Measurements from ENCODE around the gene STPG2. TPM values are rescaled to one million over a fixed set of nuclear protein-coding genes. Genes with fewer than 3 reads are reported as not detected.

Gene STPG2
- total and polyA plus RNA-seq, 2 of the 4 experiments (the other 2 are of a cell fraction) = not detected

DNA sequence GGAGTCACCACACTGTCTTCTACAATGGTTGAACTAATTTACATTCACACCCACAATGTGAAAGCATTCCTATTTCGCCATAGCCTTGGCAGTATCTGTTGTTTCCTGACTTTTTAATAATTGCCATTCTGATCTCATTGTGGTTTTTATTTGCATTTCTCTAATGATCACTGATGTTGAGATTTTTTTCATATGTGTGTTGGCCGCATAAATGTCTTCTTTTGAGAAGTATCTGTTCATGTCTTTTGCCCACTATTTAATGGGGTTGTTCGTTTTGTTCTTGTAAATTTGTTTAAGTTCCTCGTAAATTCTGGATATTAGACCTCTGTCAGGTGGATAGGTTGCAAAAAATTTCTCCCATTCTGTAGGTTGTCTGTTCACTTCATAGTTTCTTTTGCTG is 519.1 kb downstream of the STPG2 start:
- Histone ChIP-seq H3K4me3 (ENCODE audit: insufficient read depth, low read depth, low read length) (no peak overlapping the region), H2AFZ (replicated peaks; ENCODE audit: low read length, poor library complexity) (no peak overlapping the region), H3K23ac (ENCODE audit: low read depth, low read length) (no peak overlapping the region), H3K27ac (ENCODE audit: insufficient read depth, low read length) (no peak overlapping the region), H2BK120ac (ENCODE audit: low read depth, low read length) (no peak overlapping the region), H4K91ac (ENCODE audit: insufficient read depth, low read depth, low read length) (no peak overlapping the region), H3K9me3 (ENCODE audit: control insufficient read depth, insufficient read depth, low read length) (no peaks in the 10 kb centered on the region), H2BK15ac (ENCODE audit: low read depth, low read length) (no peak overlapping the region), H3K79me1 (ENCODE audit: low read depth in 1 of 2, low read length in 2 of 2) (no peaks in the 10 kb centered on the region), H3K9me1 (ENCODE audit: insufficient read depth, low read length) (no peaks in the 10 kb centered on the region), H3K4ac (ENCODE audit: low read depth, low read length) (no peak overlapping the region), H3K27me3 (ENCODE audit: control insufficient read depth, insufficient read depth, low read length) (no peaks in the 10 kb centered on the region), H4K8ac (ENCODE audit: low read depth in 2 of 2, low read length in 2 of 2) (no peak overlapping the region), H3K36me3 (ENCODE audit: control insufficient read depth, insufficient read depth, low read length) (no peaks in the 10 kb centered on the region), H2BK20ac (ENCODE audit: low read depth, low read length) (no peak overlapping the region), H2AK5ac (ENCODE audit: low read depth, low read length) (no peak overlapping the region), H3K4me2 (ENCODE audit: low read depth, low read length) (no peak overlapping the region), H3K56ac (ENCODE audit: extremely low read depth, insufficient read depth, low read length) (no peak overlapping the region), H2BK5ac (ENCODE audit: low read depth, low read length, poor library complexity, severe bottlenecking) (no peak overlapping the region), H4K20me1 (ENCODE audit: insufficient read depth, low read length) (no peaks in the 10 kb centered on the region), H3K14ac (replicated peaks; ENCODE audit: low read depth, low read length) (no peak overlapping the region), H3K4me1 (ENCODE audit: control insufficient read depth, insufficient read depth, low read length) (no peaks in the 10 kb centered on the region), H3K9ac (ENCODE audit: low read depth, low read length) (no peak overlapping the region), H2AK9ac (replicated peaks; ENCODE audit: low read depth, low read length, poor library complexity) (no peak overlapping the region), H3K18ac (ENCODE audit: low read depth, low read length) (no peak overlapping the region), H4K5ac (ENCODE audit: low read depth, low read length) (no peak overlapping the region)
- ATAC-seq (ENCODE audit: low read depth) (no peak), DNase-seq (no peak)
- intact Hi-C loops (cut with micrococcal nuclease) = no loop called here
- no peak for TF ChIP-seq FOS (IDR thresholded peaks at IDR 0.05; ENCODE audit: low read depth, low read length)
- no peak for TF ChIP-seq POLR2A (IDR thresholded peaks at IDR 0.05; ENCODE audit: low read depth, low read length)
- TF ChIP-seq MXI1 (IDR thresholded peaks at IDR 0.05; ENCODE audit: borderline replicate concordance, low read depth, low read length) = no peak
- no peak for TF ChIP-seq RCOR1 (IDR thresholded peaks at IDR 0.05; ENCODE audit: insufficient replicate concordance, low read length)
- TF ChIP-seq, protein P1, sequence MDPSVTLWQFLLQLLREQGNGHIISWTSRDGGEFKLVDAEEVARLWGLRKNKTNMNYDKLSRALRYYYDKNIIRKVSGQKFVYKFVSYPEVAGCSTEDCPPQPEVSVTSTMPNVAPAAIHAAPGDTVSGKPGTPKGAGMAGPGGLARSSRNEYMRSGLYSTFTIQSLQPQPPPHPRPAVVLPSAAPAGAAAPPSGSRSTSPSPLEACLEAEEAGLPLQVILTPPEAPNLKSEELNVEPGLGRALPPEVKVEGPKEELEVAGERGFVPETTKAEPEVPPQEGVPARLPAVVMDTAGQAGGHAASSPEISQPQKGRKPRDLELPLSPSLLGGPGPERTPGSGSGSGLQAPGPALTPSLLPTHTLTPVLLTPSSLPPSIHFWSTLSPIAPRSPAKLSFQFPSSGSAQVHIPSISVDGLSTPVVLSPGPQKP (IDR thresholded peaks at IDR 0.05; ENCODE audit: borderline replicate concordance, low read depth, low read length) = no peak
- no peak for TF ChIP-seq NFE2L2 (IDR thresholded peaks at IDR 0.05; ENCODE audit: low read depth, low read length)
- TF ChIP-seq RAD21 (IDR thresholded peaks at IDR 0.05; ENCODE audit: low read length) = no peak
- TF ChIP-seq MAFK (IDR thresholded peaks at IDR 0.05; ENCODE audit: low read depth, low read length) = no peak
- no peak for TF ChIP-seq SMC3 (IDR thresholded peaks at IDR 0.05; ENCODE audit: low read depth, low read length)
- TF ChIP-seq, protein P2, sequence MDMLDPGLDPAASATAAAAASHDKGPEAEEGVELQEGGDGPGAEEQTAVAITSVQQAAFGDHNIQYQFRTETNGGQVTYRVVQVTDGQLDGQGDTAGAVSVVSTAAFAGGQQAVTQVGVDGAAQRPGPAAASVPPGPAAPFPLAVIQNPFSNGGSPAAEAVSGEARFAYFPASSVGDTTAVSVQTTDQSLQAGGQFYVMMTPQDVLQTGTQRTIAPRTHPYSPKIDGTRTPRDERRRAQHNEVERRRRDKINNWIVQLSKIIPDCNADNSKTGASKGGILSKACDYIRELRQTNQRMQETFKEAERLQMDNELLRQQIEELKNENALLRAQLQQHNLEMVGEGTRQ (IDR thresholded peaks at IDR 0.05; ENCODE audit: low read depth, low read length) = no peak
- TF ChIP-seq CHD1 (IDR thresholded peaks at IDR 0.05; ENCODE audit: low read depth, low read length) = no peak
- WGBS, 2 experiments (ENCODE audit: extremely low coverage in 2 of 2, insufficient read length in 1 of 2) = no CpG with 5 or more reads among the region's 4 CpGs
- POLR2A ChIA-PET (ENCODE audit: unreplicated experiment) = no interaction called here
- in situ Hi-C loops (cut with MboI; ENCODE audit: low sequenced_read_pairs) = no loop called here
- no TSS peak for BruUV-seq (replicated peaks)
- CTCF ChIA-PET = no interaction called here
- dilution Hi-C loops (cut with HindIII; ENCODE audit: low sequenced_read_pairs, unreplicated experiment) = no loop called here
